Stimulated activated CD8-positive, alpha-beta memory T cell treated with anti-CD3 and anti-CD28 coated beads, Interleukin-7, amount 100 ng/mL, for 24 hours (primary cell): Measurements from ENCODE around the gene QKI.
"Not testable (repeated sequence)": the region's sequence is repeated elsewhere in the genome, so short reads cannot be mapped to it uniquely, and the experiment has no call there.

Experiments
- DNase-seq: peaks from one replicate; pipeline ENCODE4 v3.0.0-alpha.2; 2020; ENCODE audit warnings: low read depth

QKI gene

GRCh38 chr6:163439390-163439789 lies 24.9 kb downstream of the QKI start:
- DNase-seq, result not testable (repeated sequence)

DNA sequence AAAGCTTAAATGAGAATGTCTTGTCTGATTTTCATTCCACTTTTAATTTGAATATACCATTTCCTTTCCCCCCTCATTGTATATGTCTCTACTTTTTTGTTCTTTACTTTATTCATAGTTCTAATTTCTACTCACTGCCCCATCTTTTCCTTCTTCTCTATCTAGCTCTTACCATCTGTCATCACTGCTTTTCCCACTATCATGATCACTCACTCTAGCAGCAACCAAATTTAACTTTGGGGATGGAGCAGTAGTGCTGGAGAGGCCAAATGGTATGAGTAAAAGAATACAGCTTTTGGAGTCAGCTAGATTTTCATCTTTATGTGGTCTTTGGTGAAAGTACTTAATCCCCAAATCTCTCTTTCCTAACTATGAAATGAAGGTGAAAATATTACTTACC lies 25.5 kb downstream of the QKI start:
- no peak for DNase-seq

GRCh38 chr6:163442336-163442735 lies 27.8 kb downstream of the QKI start:
- DNase-seq, result no peak

DNA sequence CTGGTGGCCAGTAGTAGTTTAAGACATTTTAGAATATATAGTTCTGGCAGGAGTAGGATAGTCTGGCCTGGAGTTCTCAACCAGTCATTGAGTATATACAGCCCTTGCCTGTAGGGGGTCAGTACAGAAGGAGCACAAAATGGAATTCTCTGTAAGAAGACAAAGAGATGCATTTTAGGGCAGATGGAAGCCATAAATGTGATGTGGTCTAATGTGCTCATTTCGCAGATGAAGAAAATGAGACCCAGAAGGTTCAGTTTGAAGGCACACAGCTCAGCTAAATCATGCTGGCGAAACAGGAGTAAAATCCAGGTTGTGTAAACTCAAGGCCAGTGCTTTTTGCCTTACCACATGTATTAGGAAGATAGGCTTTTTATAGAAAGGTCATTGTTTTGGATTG lies 29.6 kb downstream of the QKI start:
- DNase-seq, result no peak

DNA sequence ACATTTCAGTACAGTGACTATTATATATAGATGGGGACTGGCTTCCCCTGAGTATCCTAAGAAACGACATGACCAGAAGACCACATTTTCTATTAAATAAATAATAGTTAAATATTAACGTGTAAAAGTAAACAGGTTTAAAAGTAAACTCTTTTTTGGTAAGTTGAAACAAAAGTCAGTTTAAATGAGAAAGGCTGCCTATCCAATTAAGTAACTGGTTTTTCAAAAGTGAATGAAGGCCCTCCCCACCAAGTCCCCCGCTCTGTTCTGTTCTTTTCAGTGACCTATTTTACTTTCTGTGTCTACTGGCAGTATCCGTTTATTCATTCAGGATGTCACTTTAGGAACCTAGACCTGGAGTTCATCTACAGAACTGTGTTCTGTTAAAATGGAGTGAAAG lies 32.0 kb downstream of the QKI start:
- no peak for DNase-seq

- DNase-seq, result no peak
Observed at GRCh38 chr6:163449076-163449475, 34.6 kb downstream of the QKI start.

DNA sequence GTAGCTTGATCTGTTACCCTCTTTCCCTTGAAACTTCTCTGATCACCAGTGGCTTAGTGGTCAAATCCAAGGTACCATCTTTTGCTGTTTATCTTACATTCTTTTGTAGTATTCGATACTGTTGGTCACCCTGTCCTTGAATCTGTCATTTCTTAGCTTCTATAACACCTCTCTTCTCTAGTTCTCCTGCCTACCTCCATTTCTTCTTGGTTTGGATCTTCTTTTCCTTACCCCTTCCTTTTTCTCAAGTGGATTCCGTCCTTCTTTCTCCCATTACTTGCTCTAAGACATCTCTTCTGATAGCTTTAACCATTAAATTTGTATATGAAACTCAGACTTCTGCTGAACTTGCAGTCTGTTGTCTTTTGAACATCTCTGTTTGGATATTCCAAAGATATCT lies 39.9 kb downstream of the QKI start:
- DNase-seq, result no peak

GRCh38 chr6:163455552-163455951 lies 41.0 kb downstream of the QKI start:
- DNase-seq, result no peak

- no peak for DNase-seq
Observed at GRCh38 chr6:163457637-163458561, 43.4 kb downstream of the QKI start.

- DNase-seq, result no peak
Observed at GRCh38 chr6:163459007-163459406, 44.5 kb downstream of the QKI start.

- no peak for DNase-seq
Observed at GRCh38 chr6:163459536-163459935, 45.0 kb downstream of the QKI start.

- no peak for DNase-seq
Observed at GRCh38 chr6:163460307-163460782, 45.8 kb downstream of the QKI start.

GRCh38 chr6:163461696-163462095 lies 47.2 kb downstream of the QKI start:
- no peak for DNase-seq

GRCh38 chr6:163463180-163463579 lies 48.7 kb downstream of the QKI start:
- DNase-seq, result no peak

DNA sequence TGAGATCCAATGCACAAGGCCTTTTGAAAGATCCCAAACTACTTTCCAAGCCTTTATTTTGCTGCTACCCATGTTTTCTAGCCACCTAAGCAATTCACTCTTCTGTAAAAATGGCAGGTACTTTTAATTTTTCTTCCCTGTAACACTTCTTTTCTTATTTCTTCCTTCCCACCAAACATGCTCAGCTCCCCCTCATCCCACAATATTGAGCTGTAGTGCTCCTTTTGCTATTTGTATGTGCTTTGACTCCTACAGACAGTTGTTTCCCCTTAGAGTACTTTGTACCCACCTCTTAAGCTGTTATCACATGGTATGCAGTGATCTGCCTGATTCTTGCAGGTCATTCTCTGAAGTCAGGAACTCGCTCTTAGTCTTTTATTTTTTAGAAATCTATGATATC lies 49.3 kb downstream of the QKI start:
- no peak for DNase-seq

DNA sequence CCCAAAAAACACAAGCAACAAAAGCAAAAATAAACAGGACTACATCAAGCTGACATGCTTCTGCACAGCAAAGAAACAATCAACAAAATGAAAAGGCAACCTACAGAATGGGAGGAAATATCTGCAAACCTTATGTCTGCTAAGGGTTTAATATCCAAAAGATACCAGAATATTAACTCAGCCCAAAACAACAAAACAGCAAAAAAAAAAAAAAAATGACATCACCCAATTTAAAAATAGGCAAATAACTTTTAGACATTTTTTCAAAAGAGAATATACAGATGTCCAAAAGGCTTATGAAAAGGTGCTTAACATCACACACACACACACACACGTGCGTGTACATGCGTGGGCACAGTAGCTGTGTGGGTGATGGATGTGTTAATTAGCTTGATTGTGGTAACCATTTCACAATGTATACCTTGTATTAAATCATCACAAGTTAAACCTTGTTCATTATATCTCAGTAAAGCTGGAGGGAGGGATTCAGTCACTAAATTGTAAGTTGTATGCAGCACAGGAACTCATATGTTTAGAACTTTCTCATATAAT lies 52.4 kb downstream of the QKI start:
- DNase-seq, result no peak

- no peak for DNase-seq
Observed at GRCh38 chr6:163468738-163469137, 54.2 kb downstream of the QKI start.

- no peak for DNase-seq
Observed at GRCh38 chr6:163469459-163469985, 55.0 kb downstream of the QKI start.

- DNase-seq, result no peak
Observed at GRCh38 chr6:163470611-163471010, 56.1 kb downstream of the QKI start.

DNA sequence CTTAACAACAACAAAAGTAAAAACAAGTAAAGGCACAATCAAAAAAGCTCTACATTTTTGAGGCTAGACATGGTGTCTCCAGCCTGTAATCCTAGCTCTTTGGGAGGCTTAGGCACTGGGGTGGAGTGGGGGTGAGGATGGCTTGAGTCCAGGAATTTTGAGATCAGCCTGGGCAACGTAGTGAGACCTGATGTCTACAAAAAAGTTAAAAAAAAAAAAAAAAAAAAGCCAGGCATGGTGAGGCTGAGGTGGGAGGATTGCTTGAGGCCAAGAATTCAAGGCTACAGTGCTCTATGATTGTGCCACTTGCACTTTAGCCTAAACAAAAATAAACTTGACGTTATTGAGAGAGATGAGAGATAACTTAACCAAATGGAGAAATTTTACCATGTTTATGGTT lies 60.1 kb downstream of the QKI start:
- no peak for DNase-seq

GRCh38 chr6:163476946-163477345 lies 62.4 kb downstream of the QKI start:
- DNase-seq, result not testable (repeated sequence)

GRCh38 chr6:163483107-163483506 lies 68.6 kb downstream of the QKI start:
- DNase-seq, result no peak

GRCh38 chr6:163485388-163485851 lies 70.9 kb downstream of the QKI start:
- DNase-seq, result no peak
